Measurements from ENCODE around the gene SYPL2. TPM values are rescaled to one million over a fixed set of nuclear protein-coding genes. Genes with fewer than 3 reads are reported as not detected.

The SYPL2 gene
- total RNA-seq, 1 donor from 2014 or later: 1.5 TPM

GRCh38 chr1:109427171-109427467 is 39.2 kb upstream of the SYPL2 start:
- H3K4me3 ChIP-seq: peak overlapping the region; percentile 53 to 73
- DNase-seq (ENCODE audit: extremely low spot score in 2 of 2): no peak
- intact Hi-C loops (cut with DNase I): loop anchor here (10.0 kb wide), 1 partner anchor 108 kb away; the partner anchor contains the start of gene GPR61
- H3K9me3 ChIP-seq: no peaks in the 10 kb centered on the region
- TF ChIP-seq POLR2AphosphoS5 (IDR thresholded peaks at IDR 0.05; ENCODE audit: insufficient read depth in 1 of 2, low read depth in 1 of 2) (no peak), CTCF (IDR thresholded peaks at IDR 0.05) (no peak), POLR2A (IDR thresholded peaks at IDR 0.05) (no peak)
- H3K4me1 ChIP-seq: peaks cover 38% of the 10 kb centered on the region
- H3K27ac ChIP-seq: peak overlapping the region; percentile 77
- H3K36me3 ChIP-seq: no peaks in the 10 kb centered on the region
- H3K27me3 ChIP-seq: no peaks in the 10 kb centered on the region

GRCh38 chr1:109432336-109432735 is 34.0 kb upstream of the SYPL2 start:
- Histone ChIP-seq H3K27ac (no peak overlapping the region), H3K27me3 (no peaks in the 10 kb centered on the region), H3K9me3 (no peaks in the 10 kb centered on the region), H3K36me3 (no peaks in the 10 kb centered on the region), H3K4me1 (peaks cover 6% of the 10 kb centered on the region), H3K4me3 (no peak overlapping the region)
- intact Hi-C loops (cut with DNase I): no loop called here
- TF ChIP-seq POLR2AphosphoS5 (IDR thresholded peaks at IDR 0.05; ENCODE audit: insufficient read depth in 1 of 2, low read depth in 1 of 2): no peak
- TF ChIP-seq CTCF (IDR thresholded peaks at IDR 0.05): no peak
- no peak for TF ChIP-seq POLR2A (IDR thresholded peaks at IDR 0.05)
- DNase-seq (ENCODE audit: extremely low spot score in 2 of 2): no peak

GRCh38 chr1:109433322-109433721 is 33.0 kb upstream of the SYPL2 start:
- DNase-seq (ENCODE audit: extremely low spot score in 2 of 2): no peak
- TF ChIP-seq CTCF (IDR thresholded peaks at IDR 0.05) (no peak), POLR2AphosphoS5 (IDR thresholded peaks at IDR 0.05; ENCODE audit: insufficient read depth in 1 of 2, low read depth in 1 of 2) (no peak), POLR2A (IDR thresholded peaks at IDR 0.05) (no peak)
- Histone ChIP-seq H3K9me3 (no peaks in the 10 kb centered on the region), H3K4me1 (no peaks in the 10 kb centered on the region), H3K27me3 (no peaks in the 10 kb centered on the region), H3K36me3 (no peaks in the 10 kb centered on the region), H3K27ac (no peak overlapping the region), H3K4me3 (no peak overlapping the region)
- intact Hi-C loops (cut with DNase I): no loop called here

- no peaks in the 10 kb centered on the region for H3K4me1 ChIP-seq
- no peaks in the 10 kb centered on the region for H3K36me3 ChIP-seq
- intact Hi-C loops (cut with DNase I): no loop called here
- no peak for DNase-seq (ENCODE audit: extremely low spot score in 2 of 2)
- no peak overlapping the region for H3K4me3 ChIP-seq
- H3K27ac ChIP-seq: no peak overlapping the region
- no peaks in the 10 kb centered on the region for H3K9me3 ChIP-seq
- TF ChIP-seq POLR2A (IDR thresholded peaks at IDR 0.05) (no peak), POLR2AphosphoS5 (IDR thresholded peaks at IDR 0.05; ENCODE audit: insufficient read depth in 1 of 2, low read depth in 1 of 2) (no peak), CTCF (IDR thresholded peaks at IDR 0.05) (no peak)
- no peaks in the 10 kb centered on the region for H3K27me3 ChIP-seq
These were observed 31.9 kb upstream of the SYPL2 start for GRCh38 chr1:109434484-109434883.

- Histone ChIP-seq H3K36me3 (no peaks in the 10 kb centered on the region), H3K27me3 (no peaks in the 10 kb centered on the region), H3K4me1 (no peaks in the 10 kb centered on the region), H3K4me3 (no peak overlapping the region), H3K9me3 (no peaks in the 10 kb centered on the region), H3K27ac (no peak overlapping the region)
- TF ChIP-seq POLR2A (IDR thresholded peaks at IDR 0.05) (no peak), CTCF (IDR thresholded peaks at IDR 0.05) (no peak)
- intact Hi-C loops (cut with DNase I): no loop called here
- no peak for DNase-seq (ENCODE audit: extremely low spot score in 2 of 2)
These were observed 27.5 kb upstream of the SYPL2 start for GRCh38 chr1:109438798-109439297.
